ENCODE results near the gene TCF4.

DNA sequence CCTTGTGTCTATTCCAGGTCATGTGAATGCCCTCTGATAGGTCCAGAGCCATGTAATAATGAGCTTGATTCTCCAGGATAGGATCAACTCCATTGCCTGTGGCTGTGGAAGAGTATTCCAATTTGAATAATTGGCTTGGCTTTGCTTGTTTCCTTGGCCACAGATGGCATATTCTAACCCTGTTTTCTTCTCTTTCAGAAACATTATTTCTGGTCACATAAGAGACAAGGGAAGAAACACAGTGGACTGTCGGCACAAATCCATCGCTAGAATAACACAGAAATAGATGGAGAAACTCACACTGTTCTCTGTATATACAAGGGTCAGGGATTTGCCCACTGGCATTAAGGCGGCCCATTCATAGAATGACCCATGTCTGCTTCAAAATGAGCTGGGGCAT is 350.3 kb downstream of the TCF4 start:
- TF ChIP-seq EZH2 (IDR thresholded peaks at IDR 0.05) (no peak), CTCF (IDR thresholded peaks at IDR 0.05 in 2 of 3, conservative IDR thresholded peaks at IDR 0.05 in 1 of 3; ENCODE audit: borderline replicate concordance in 1 of 3, insufficient read depth in 1 of 3, low read depth in 2 of 3, low read length in 2 of 3) (no peak), RAD21 (IDR thresholded peaks at IDR 0.05; ENCODE audit: low read depth) (no peak), JUND (IDR thresholded peaks at IDR 0.05) (no peak), YY1 (IDR thresholded peaks at IDR 0.05; ENCODE audit: extremely low read depth, insufficient replicate concordance, low read depth, low read length) (no peak), POLR2AphosphoS5 (IDR thresholded peaks at IDR 0.05; ENCODE audit: low read depth, low read length) (no peak), POLR2A (IDR thresholded peaks at IDR 0.05; ENCODE audit: borderline replicate concordance, extremely low read depth, insufficient read depth, insufficient read length) (no peak), ZNF274 (IDR thresholded peaks at IDR 0.05; ENCODE audit: low read depth, low read length) (no peak)
- TF ChIP-seq, protein P1, sequence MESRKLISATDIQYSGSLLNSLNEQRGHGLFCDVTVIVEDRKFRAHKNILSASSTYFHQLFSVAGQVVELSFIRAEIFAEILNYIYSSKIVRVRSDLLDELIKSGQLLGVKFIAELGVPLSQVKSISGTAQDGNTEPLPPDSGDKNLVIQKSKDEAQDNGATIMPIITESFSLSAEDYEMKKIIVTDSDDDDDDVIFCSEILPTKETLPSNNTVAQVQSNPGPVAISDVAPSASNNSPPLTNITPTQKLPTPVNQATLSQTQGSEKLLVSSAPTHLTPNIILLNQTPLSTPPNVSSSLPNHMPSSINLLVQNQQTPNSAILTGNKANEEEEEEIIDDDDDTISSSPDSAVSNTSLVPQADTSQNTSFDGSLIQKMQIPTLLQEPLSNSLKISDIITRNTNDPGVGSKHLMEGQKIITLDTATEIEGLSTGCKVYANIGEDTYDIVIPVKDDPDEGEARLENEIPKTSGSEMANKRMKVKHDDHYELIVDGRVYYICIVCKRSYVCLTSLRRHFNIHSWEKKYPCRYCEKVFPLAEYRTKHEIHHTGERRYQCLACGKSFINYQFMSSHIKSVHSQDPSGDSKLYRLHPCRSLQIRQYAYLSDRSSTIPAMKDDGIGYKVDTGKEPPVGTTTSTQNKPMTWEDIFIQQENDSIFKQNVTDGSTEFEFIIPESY (IDR thresholded peaks at IDR 0.05; ENCODE audit: extremely low read depth, insufficient replicate concordance, low read length), result no peak
